CD4-positive, alpha-beta T cell (primary cell): ENCODE results near the gene CELF4. TPM values are rescaled to one million over a fixed set of nuclear protein-coding genes. Genes with fewer than 3 reads are reported as not detected.

ENCODE experiments used
- ATAC-seq: fragments of 200-7000 bp; cut with Tn5 transposase; one replicate; pipeline ENCODE4 v1.10.0; 2022; ENCODE audit warnings: mild to moderate bottlenecking; ENCODE audit not compliant: poor library complexity
- CTCF ChIA-PET: fragments of 350-600 bp; sonication (Branson Sonifier 250); formaldehyde crosslinking; loops from one replicate; lab custom pipeline; 2021; ENCODE audit warnings: antibody characterized with exemption, inconsistent platforms; lab: Charles Lee
- POLR2A ChIA-PET: fragments of 350-600 bp; sonication (Branson Sonifier 250); formaldehyde crosslinking; loops from one replicate; lab custom pipeline; 2021; ENCODE audit warnings: antibody characterized with exemption, inconsistent platforms; lab: Charles Lee
- DNase-seq, 14 experiments: peaks; one replicate each; pipeline ENCODE4 v3.0.0-alpha.2; 2013 to 2020; ENCODE audit warnings: mixed read lengths in 2 of 14
- H3K27ac ChIP-seq, 2 donors: one replicate each; pipeline versions ENCODE4 v1.5.1 to v1.7.0; 2013; ENCODE audit warnings: low read length in 2 of 2, low read depth in 1 of 2, mild to moderate bottlenecking in 1 of 2
- H3K27me3 ChIP-seq, 2 experiments: 1 replicate in 1 of 2; 2 replicates in 1 of 2; pipeline versions ENCODE4 v1.6.1 to v1.7.0; 2013; ENCODE audit warnings: low read length in 2 of 2, control low read depth in 1 of 2, mild to moderate bottlenecking in 1 of 2, moderate library complexity in 1 of 2; ENCODE audit not compliant: insufficient read depth in 2 of 2, control insufficient read depth in 1 of 2
- H3K36me3 ChIP-seq: one replicate; pipeline ENCODE4 v1.6.1; 2013; ENCODE audit warnings: low read length, control low read depth; ENCODE audit not compliant: insufficient read depth
- H3K4me1 ChIP-seq: one replicate; pipeline ENCODE4 v1.6.1; 2013; ENCODE audit warnings: low read length, control low read depth; ENCODE audit not compliant: insufficient read depth
- H3K4me3 ChIP-seq: one replicate; pipeline ENCODE4 v1.5.1; 2013; ENCODE audit warnings: mild to moderate bottlenecking, low read length, moderate library complexity
- H3K9me3 ChIP-seq, 2 experiments: 1 replicate in 1 of 2; 2 replicates in 1 of 2; pipeline versions ENCODE4 v1.6.1 to v1.7.0; 2013; ENCODE audit warnings: low read length in 2 of 2, mild to moderate bottlenecking in 2 of 2, control low read depth in 1 of 2, moderate library complexity in 1 of 2; ENCODE audit not compliant: control insufficient read depth in 1 of 2, insufficient read depth in 1 of 2
- H3K27ac Mint-ChIP-seq: one replicate; pipeline ENCODE4 v1.8.0; 2020; ENCODE audit warnings: mixed read lengths
- H3K27me3 Mint-ChIP-seq: one replicate; pipeline ENCODE4 v1.8.0; 2021; ENCODE audit warnings: mixed read lengths
- H3K36me3 Mint-ChIP-seq: one replicate; pipeline ENCODE4 v1.8.0; 2021; ENCODE audit warnings: low read depth, mixed read lengths
- H3K4me1 Mint-ChIP-seq: one replicate; pipeline ENCODE4 v1.8.0; 2021; ENCODE audit warnings: low read depth, mixed read lengths
- H3K4me3 Mint-ChIP-seq: one replicate; pipeline ENCODE4 v1.8.0; 2020; ENCODE audit warnings: mild to moderate bottlenecking, mixed read lengths
- H3K9me3 Mint-ChIP-seq: one replicate; pipeline ENCODE4 v1.8.0; 2020; ENCODE audit warnings: mixed read lengths
- CTCF ChIP-seq: fragments of 200-600 bp; IDR thresholded peaks from one replicate; pipeline ENCODE4 v1.8.0; 2022; ENCODE audit warnings: antibody characterized with exemption, mild to moderate bottlenecking
- intact Hi-C, 2 experiments: fragments of 100-400 bp; cut with DNase I in 1 of 2; cut with micrococcal nuclease in 1 of 2; formaldehyde crosslinking; loops; one replicate each; pipeline versions ENCODE4 v1.15.1 to v1.9.0; 2023 to 2025; cut with DNase I, micrococcal nuclease
- total RNA-seq, 174 experiments: library from RNA in 2 of 174; stranded (reverse) in 2 of 174; gene quantifications; one replicate each; pipeline ENCODE4 v1.2.3 and lab custom pipeline; 2021 to 2026

The CELF4 gene
- total RNA-seq, 2 experiments from 2014 or later: not detected

DNA sequence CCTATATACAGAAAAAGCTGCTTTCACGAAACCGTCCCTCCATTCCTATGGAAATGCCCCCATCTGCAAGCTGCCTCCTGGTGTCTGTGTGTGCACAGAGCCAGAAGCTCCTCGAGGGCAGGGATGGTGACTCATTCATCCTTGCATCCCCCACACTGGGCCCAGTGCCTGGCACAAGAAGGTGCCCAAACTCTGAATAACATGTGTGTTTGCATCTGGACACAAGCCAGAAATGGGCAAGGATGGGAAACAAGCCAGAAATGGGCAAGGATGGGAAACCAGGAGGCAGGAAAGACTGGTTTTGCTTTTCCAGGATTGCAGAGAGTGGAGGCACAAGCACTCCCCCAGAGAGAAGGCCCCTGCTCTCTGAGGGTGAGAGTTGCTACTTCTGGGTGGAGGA is 313.9 kb downstream of the CELF4 start:
- no peak for TF ChIP-seq CTCF
- Histone ChIP-seq H3K4me1 (no peaks in the 10 kb centered on the region), H3K36me3 (no peaks in the 10 kb centered on the region), H3K27ac (no peak overlapping the region), H3K4me3 (no peak overlapping the region), H3K27me3 (peaks cover 33 to 39% of the 10 kb centered on the region in 2 experiments), H3K9me3 (peaks cover 0 to 39% of the 10 kb centered on the region in 2 experiments)
- H3K27me3 Mint-ChIP-seq: peaks cover 56% of the 10 kb centered on the region
- DNase-seq (no peak), ATAC-seq (no peak)
- POLR2A ChIA-PET: no interaction called here
- H3K4me3 Mint-ChIP-seq: no peak overlapping the region
- intact Hi-C loops: no loop called here
- CTCF ChIA-PET: no interaction called here
- H3K9me3 Mint-ChIP-seq: no peaks in the 10 kb centered on the region
- H3K27ac Mint-ChIP-seq: no peak overlapping the region
- H3K36me3 Mint-ChIP-seq: no peaks in the 10 kb centered on the region
- H3K4me1 Mint-ChIP-seq: peaks cover 5% of the 10 kb centered on the region

DNA sequence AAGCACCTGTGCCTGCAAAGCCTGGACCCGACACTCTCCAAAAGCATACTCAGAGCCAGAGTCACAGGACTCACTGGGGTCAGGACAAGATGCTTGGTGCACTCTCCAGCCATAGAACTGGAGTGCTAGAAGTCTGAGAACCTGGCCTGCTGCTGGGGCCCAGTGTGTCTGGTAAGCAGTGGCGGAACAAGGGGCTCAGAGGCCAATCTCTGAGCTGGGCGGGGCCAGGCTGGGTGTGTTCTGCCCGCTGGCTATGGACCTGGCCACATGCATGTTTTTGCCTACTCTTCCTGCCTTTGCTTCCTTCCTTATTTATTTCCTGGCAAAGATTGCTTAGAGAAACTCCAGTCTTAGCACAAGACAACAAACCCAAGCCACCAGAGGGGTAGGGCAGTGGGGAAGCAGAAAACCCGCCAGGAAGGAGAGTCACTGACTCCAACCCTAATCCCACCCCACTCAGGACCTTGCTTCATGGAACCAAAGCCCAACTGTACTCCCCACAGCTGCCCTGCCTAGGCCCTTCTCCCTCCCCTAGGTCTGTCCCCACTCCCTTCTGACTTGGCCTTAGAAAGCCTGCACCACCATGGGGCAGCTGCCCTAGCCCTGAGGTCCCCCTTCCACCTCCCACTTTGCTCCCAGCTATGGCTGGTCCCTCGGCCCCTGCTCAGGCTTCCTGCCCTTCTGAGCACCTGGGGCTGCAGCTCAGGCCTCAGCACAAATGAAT is 315.5 kb downstream of the CELF4 start:
- intact Hi-C loops: no loop called here
- ATAC-seq (no peak), DNase-seq (no peak)
- ChIA-PET POLR2A (no interaction called here), CTCF (no interaction called here)
- Histone ChIP-seq H3K36me3 (no peaks in the 10 kb centered on the region), H3K4me3 (no peak overlapping the region), H3K9me3 (peaks cover 0 to 39% of the 10 kb centered on the region in 2 experiments), H3K27ac (no peak overlapping the region), H3K4me1 (no peaks in the 10 kb centered on the region), H3K27me3 (peaks cover 36 to 44% of the 10 kb centered on the region in 2 experiments)
- Mint-ChIP-seq H3K4me1 (peaks cover 5% of the 10 kb centered on the region), H3K4me3 (no peak overlapping the region), H3K36me3 (no peaks in the 10 kb centered on the region), H3K9me3 (no peaks in the 10 kb centered on the region), H3K27me3 (peaks cover 54% of the 10 kb centered on the region), H3K27ac (no peak overlapping the region)
- TF ChIP-seq CTCF: no peak

GRCh38 chr18:37249171-37249886 is 316.3 kb downstream of the CELF4 start:
- DNase-seq: no peak
- Mint-ChIP-seq H3K9me3 (no peaks in the 10 kb centered on the region), H3K4me1 (no peaks in the 10 kb centered on the region), H3K36me3 (no peaks in the 10 kb centered on the region), H3K4me3 (no peak overlapping the region), H3K27me3 (peaks cover 54% of the 10 kb centered on the region), H3K27ac (no peak overlapping the region)
- H3K9me3 ChIP-seq: peaks cover 0 to 39% of the 10 kb centered on the region in 2 experiments
- no peaks in the 10 kb centered on the region for H3K36me3 ChIP-seq
- H3K4me3 ChIP-seq: no peak overlapping the region
- TF ChIP-seq CTCF: no peak
- peaks cover 37 to 45% of the 10 kb centered on the region in 2 experiments for H3K27me3 ChIP-seq
- CTCF ChIA-PET: no interaction called here
- H3K27ac ChIP-seq: no peak overlapping the region
- ATAC-seq: no peak
- H3K4me1 ChIP-seq: no peaks in the 10 kb centered on the region
- POLR2A ChIA-PET: no interaction called here
- intact Hi-C loops: no loop called here
